HCT116 (cell line): ENCODE results near the gene CNNM4.

Experiments
- CEBPB ChIP-seq: IDR thresholded peaks from 2 replicates; pipeline ENCODE4 v1.6.1; 2012; ENCODE audit warnings: low read depth
- CTCF ChIP-seq, 3 experiments: fragments of 200-600 bp in 1 of 3; sonication (generic) in 1 of 3; IDR thresholded peaks in 2 of 3; conservative IDR thresholded peaks in 1 of 3; 2 replicates each; pipeline ENCODE4 v1.5.1; 2012 to 2017; ENCODE audit warnings: low read depth in 2 of 3, low read length in 2 of 3, antibody characterized with exemption in 1 of 3, borderline replicate concordance in 1 of 3, control low read depth in 1 of 3, mild to moderate bottlenecking in 1 of 3, mixed read lengths in 1 of 3, mixed run types in 1 of 3, moderate library complexity in 1 of 3; ENCODE audit not compliant: insufficient read depth in 1 of 3
- EZH2 ChIP-seq: fragments of 200-600 bp; sonication (generic); IDR thresholded peaks from 2 replicates; pipeline ENCODE4 v1.6.1; 2017; ENCODE audit warnings: antibody characterized with exemption, mixed run types
- EZH2phosphoT487 ChIP-seq: fragments of 200-600 bp; IDR thresholded peaks from 2 replicates; pipeline ENCODE4 v1.6.1; 2018; ENCODE audit warnings: antibody characterized with exemption, borderline replicate concordance
- SIN3A ChIP-seq: IDR thresholded peaks from 2 replicates; pipeline ENCODE4 v1.6.1; 2012; ENCODE audit warnings: low read depth
- ZNF274 ChIP-seq: fragments of 200-500 bp; sonication (Bioruptor generic); IDR thresholded peaks from 2 replicates; pipeline ENCODE4 v1.6.1; 2014; ENCODE audit warnings: mild to moderate bottlenecking, low read depth, low read length, inconsistent platforms

- TF ChIP-seq CTCF (IDR thresholded peaks at IDR 0.05 in 2 of 3, conservative IDR thresholded peaks at IDR 0.05 in 1 of 3; ENCODE audit: borderline replicate concordance in 1 of 3, insufficient read depth in 1 of 3, low read depth in 2 of 3, low read length in 2 of 3) (no peak), EZH2phosphoT487 (no peak), SIN3A (no peak), CEBPB (no peak), EZH2 (no peak), ZNF274 (no peak)
Measured at GRCh38 chr2:96769814-96770213, 9.1 kb downstream of the CNNM4 start.
